Epithelial cell of esophagus (primary cell): ENCODE measurements around the gene LRTM2.

Source experiments
- DNase-seq: peaks from one replicate; pipeline ENCODE4 v3.0.0; 2010; ENCODE audit warnings: low read depth
- H3K4me3 ChIP-seq: 2 replicates; pipeline ENCODE4 v1.5.1; 2011; ENCODE audit warnings: mild to moderate bottlenecking, low read length, control low read depth
- CTCF ChIP-seq: IDR thresholded peaks from 2 replicates; pipeline ENCODE4 v1.5.1; 2011; ENCODE audit warnings: low read depth, mild to moderate bottlenecking, low read length, control low read depth, inconsistent platforms; ENCODE audit not compliant: insufficient read depth; ENCODE audit errors: missing control alignments

The LRTM2 gene

GRCh38 chr12:1782215-1782614, 38.1 kb upstream of the LRTM2 start:
- H3K4me3 ChIP-seq = no peak overlapping the region
- DNase-seq = no peak
- no peak for TF ChIP-seq CTCF

GRCh38 chr12:1787714-1788113, 32.7 kb upstream of the LRTM2 start:
- H3K4me3 ChIP-seq = no peak overlapping the region
- TF ChIP-seq CTCF = no peak
- no peak for DNase-seq

GRCh38 chr12:1790444-1790843, 29.9 kb upstream of the LRTM2 start:
- no peak for DNase-seq
- H3K4me3 ChIP-seq = no peak overlapping the region

GRCh38 chr12:1791104-1791841, 29.1 kb upstream of the LRTM2 start:
- TF ChIP-seq CTCF = peak; percentile 89
- no peak overlapping the region for H3K4me3 ChIP-seq
- DNase-seq = peak; percentile 72

More at GRCh38 chr12:1790444-1790843, 29.9 kb upstream of the LRTM2 start:
- no peak for TF ChIP-seq CTCF

GRCh38 chr12:1792406-1792805, 28.0 kb upstream of the LRTM2 start:
- TF ChIP-seq CTCF = no peak
- DNase-seq = no peak
- H3K4me3 ChIP-seq = no peak overlapping the region

GRCh38 chr12:1793426-1794210, 26.7 kb upstream of the LRTM2 start:
- no peak for DNase-seq
- H3K4me3 ChIP-seq = no peak overlapping the region
- no peak for TF ChIP-seq CTCF
